Erythroblast (primary cell): Measurements from ENCODE around the gene GSTM4.

Experiments used
- DNase-seq, 2 experiments: peaks; one replicate each; lab custom pipeline; 2025; lab: John Stamatoyannopoulos, UW
- GATA1 ChIP-seq: IDR thresholded peaks from 2 replicates; pipeline ENCODE4 v1.6.1; 2011; ENCODE audit warnings: low read depth, mild to moderate bottlenecking, control low read depth, low read length, moderate library complexity
- POLR2A ChIP-seq: IDR thresholded peaks from 2 replicates; pipeline ENCODE4 v1.6.1; 2011; ENCODE audit warnings: mild to moderate bottlenecking, low read length

Gene GSTM4

DNA sequence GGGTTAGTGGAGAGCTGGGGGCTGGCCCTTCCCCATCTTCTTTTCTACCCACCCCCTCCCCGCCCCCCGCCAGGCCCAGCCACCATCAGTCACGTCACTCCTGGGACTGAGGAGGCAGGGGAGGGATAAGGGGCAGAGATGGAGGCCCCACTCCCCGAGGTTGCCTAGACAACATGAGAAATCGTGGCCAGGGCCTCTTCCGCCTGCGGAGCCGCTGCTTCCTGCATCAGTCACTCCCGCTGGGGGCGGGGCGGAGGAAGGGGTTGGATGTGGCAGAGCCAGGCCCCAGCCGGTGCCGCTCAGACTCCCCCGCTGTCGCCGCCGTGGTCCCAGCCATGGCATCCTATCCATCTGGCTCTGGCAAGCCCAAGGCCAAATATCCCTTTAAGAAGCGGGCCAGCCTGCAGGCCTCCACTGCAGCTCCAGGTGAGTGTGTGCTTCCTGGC lies 35.0 kb upstream of the GSTM4 start:
- peak; percentile 82 to 85 for DNase-seq
- TF ChIP-seq GATA1 (no peak), POLR2A (no peak)

GRCh38 chr1:109621379-109622136 lies 34.3 kb upstream of the GSTM4 start:
- TF ChIP-seq GATA1, result no peak
- no peak for TF ChIP-seq POLR2A
- DNase-seq, result peak; percentile 27 to 49

GRCh38 chr1:109622137-109622892 lies 33.6 kb upstream of the GSTM4 start:
- TF ChIP-seq GATA1 (no peak), POLR2A (no peak)
- no peak for DNase-seq

- TF ChIP-seq POLR2A, result no peak
- no peak for TF ChIP-seq GATA1
- DNase-seq, result peak; percentile 64 to 83
Measured at GRCh38 chr1:109622895-109623294, 33.0 kb upstream of the GSTM4 start.

- peak; percentile 42 to 53 for DNase-seq
- TF ChIP-seq POLR2A (no peak), GATA1 (no peak)
Measured at GRCh38 chr1:109623601-109624161, 32.2 kb upstream of the GSTM4 start.

DNA sequence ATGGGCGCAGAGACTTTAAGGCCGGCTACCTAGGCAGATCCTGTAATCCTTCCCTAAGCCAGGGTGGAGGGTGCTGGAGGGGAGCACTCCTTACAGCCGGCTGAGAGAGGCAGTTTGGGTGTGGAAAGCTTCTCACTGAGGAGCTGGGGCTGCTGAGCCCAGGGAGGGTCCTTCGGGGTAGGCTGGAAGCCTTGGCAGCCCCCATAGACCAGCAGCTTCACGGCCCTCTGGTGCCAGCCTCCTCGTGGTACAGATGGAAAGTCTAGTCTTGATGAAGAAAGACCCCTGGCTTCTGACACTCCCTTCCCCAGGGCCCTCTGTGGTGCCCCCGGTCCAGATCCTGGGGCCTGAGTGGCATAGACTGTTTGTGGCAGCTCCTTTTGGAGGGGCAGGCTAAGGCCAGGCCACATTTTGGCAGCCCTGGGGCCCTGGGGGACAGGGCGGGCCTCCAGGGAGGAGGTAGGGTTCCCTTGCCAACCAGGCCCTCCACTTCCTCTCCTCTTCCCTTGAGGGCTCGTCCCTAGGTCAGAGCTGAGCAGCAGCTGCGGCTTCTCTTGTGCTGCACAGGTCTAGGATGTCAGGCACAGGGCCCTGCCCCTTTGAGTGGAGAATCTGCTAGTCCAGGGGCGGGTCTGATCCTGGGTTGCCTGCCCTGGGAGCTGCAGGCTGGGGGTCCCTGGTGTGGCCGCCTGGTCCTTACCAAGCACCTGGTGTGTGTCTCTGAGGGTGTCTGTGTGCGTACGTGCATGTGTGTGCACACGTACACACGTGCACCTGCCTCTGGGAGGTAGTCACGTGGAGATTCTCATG lies 31.5 kb upstream of the GSTM4 start:
- no peak for TF ChIP-seq GATA1
- no peak for TF ChIP-seq POLR2A
- DNase-seq, result no peak

- DNase-seq, result no peak
- no peak for TF ChIP-seq GATA1
- TF ChIP-seq POLR2A, result no peak
Measured at GRCh38 chr1:109625176-109625575, 30.7 kb upstream of the GSTM4 start.

DNA sequence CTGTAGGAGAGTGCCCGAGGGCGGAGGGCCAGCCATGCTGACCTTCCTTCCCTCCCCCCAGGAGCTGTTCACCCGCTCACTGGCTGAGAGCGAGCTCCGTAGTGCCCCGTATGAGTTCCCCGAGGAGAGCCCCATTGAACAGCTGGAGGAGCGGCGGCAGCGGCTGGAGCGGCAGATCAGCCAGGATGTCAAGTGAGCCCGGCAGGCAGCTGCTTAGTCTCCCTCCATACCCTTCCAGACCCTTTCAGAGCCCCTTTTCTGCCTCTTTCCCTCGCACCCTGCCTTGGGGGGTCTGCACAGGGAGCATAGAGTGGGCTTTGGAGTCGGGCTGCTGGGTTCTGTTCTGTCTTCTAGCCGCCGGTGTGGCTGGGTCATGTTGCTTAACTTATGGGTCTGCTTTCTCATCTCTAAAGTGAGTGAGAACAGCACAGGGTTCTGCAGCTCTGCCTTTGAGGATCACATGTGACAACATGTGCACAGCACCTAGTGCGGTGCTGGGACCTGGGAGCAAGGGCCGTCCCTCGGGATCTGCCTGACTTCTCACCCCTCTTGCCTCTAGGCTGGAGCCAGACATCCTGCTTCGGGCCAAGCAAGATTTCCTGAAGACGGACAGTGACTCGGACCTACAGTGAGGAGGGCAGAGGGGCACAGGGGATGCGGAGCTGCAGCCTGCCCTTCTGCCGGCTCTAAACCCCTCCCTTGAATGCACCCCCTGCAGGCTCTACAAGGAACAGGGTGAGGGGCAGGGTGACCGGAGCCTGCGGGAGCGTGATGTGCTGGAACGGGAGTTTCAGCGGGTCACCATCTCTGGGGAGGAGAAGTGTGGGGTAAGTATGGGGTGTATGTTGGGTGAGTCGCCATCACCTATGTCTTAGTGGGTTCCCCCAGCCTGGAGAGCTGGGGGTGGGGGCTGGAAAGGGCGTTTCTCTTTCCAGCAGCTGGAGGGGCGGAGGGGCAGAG lies 30.0 kb upstream of the GSTM4 start:
- TF ChIP-seq POLR2A (no peak), GATA1 (no peak)
- no peak for DNase-seq

- DNase-seq, result no peak
- no peak for TF ChIP-seq GATA1
- no peak for TF ChIP-seq POLR2A
Measured at GRCh38 chr1:109626682-109627408, 29.1 kb upstream of the GSTM4 start.

DNA sequence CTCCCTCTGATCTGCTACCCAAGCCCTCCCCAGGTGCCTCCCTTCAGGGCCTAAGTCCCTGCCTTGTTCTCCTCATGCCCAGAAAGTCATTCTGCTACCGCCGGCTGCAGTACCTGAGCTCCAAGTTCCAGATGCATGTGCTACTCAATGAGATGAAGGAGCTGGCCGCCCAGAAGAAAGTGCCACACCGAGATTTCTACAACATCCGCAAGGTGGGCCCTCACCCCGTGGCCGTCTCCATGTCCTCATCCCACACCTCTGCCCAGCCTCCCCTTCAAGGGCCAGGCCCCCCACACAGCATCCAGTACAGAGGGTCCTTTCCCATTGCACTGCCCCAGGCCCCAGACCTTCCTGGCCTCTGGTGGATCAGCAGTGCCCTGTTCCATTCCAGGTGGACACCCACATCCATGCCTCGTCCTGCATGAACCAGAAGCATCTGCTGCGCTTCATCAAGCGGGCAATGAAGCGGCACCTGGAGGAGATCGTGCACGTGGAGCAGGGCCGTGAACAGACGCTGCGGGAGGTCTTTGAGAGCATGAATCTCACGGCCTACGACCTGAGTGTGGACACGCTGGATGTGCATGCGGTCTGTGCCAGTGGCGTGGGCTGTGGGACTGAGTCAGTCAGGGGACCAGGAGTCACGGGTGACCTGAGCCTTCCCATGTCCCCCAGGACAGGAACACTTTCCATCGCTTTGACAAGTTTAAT lies 28.1 kb upstream of the GSTM4 start:
- DNase-seq, result no peak
- TF ChIP-seq GATA1 (no peak), POLR2A (no peak)
